Breast epithelium (tissue), 4 donors: ENCODE measurements around the gene HOXB7. TPM values are rescaled to one million over a fixed set of nuclear protein-coding genes. Genes with fewer than 3 reads are reported as not detected.

Source experiments
- DNase-seq, 2 donors: peaks; one replicate each; pipeline ENCODE4 v3.0.0-alpha.2; 2019; ENCODE audit warnings: low spot score in 2 of 2
- H3K27ac ChIP-seq, 2 donors: fragments of 200-600 bp; sonication (generic) in 1 of 2; one replicate each; pipeline ENCODE4 v1.5.1; 2016 to 2019; ENCODE audit warnings: mild to moderate bottlenecking in 1 of 2
- H3K27me3 ChIP-seq, 2 donors: fragments of 200-600 bp; sonication (generic) in 1 of 2; one replicate each; pipeline versions ENCODE4 v1.5.1 to v1.6.0; 2017 to 2019; ENCODE audit warnings: control low read depth in 1 of 2, mild to moderate bottlenecking in 1 of 2
- H3K36me3 ChIP-seq: fragments of 200-600 bp; one replicate; pipeline ENCODE4 v1.5.1; 2019
- H3K4me1 ChIP-seq, 2 donors: fragments of 200-600 bp; sonication (generic); one replicate each; pipeline ENCODE4 v1.5.1; 2016 to 2019; ENCODE audit warnings: control low read depth in 1 of 2
- H3K4me3 ChIP-seq, 3 donors: fragments of 200-600 bp; sonication (generic); 1 replicate in 2 of 3; 2 replicates in 1 of 3; pipeline ENCODE4 v1.5.1; 2016 to 2019; ENCODE audit warnings: mild to moderate bottlenecking in 3 of 3, moderate library complexity in 2 of 3
- H3K9me3 ChIP-seq, 2 donors: fragments of 200-600 bp; sonication (generic) in 1 of 2; one replicate each; pipeline ENCODE4 v1.5.1; 2016 to 2019; ENCODE audit warnings: control low read depth in 1 of 2
- POLR2A ChIP-seq: fragments of 450-650 bp; IDR thresholded peaks from one replicate; pipeline ENCODE4 v1.6.1; 2016; ENCODE audit warnings: antibody characterized with exemption, mild to moderate bottlenecking, moderate library complexity
- POLR2AphosphoS5 ChIP-seq, 3 donors: sonication (generic); formaldehyde crosslinking; IDR thresholded peaks; one replicate each; pipeline ENCODE4 v1.6.1; 2017; ENCODE audit warnings: antibody characterized with exemption in 3 of 3
- intact Hi-C: fragments of 100-400 bp; cut with DNase I; formaldehyde crosslinking; loops from one replicate; pipeline ENCODE4 v1.15.1; 2023; ENCODE audit warnings: low total_unique reads
- total RNA-seq, 3 donors: library from RNA; depleted of rRNA; stranded (reverse); fragments of >200 nt; gene quantifications; one replicate each; pipeline ENCODE4 v1.1.0, GENCODE V29; 2016
- TF ChIP-seq, protein P1 (sequence below), 3 donors: fragments of 450-650 bp; IDR thresholded peaks; one replicate each; pipeline ENCODE4 v1.5.1; 2016 to 2017; ENCODE audit warnings: antibody characterized with exemption in 3 of 3, mild to moderate bottlenecking in 3 of 3, moderate library complexity in 3 of 3

Gene HOXB7
- total RNA-seq, 3 donors from 2014 or later: 1.5 to 16.8 (median 4.3) TPM

DNA sequence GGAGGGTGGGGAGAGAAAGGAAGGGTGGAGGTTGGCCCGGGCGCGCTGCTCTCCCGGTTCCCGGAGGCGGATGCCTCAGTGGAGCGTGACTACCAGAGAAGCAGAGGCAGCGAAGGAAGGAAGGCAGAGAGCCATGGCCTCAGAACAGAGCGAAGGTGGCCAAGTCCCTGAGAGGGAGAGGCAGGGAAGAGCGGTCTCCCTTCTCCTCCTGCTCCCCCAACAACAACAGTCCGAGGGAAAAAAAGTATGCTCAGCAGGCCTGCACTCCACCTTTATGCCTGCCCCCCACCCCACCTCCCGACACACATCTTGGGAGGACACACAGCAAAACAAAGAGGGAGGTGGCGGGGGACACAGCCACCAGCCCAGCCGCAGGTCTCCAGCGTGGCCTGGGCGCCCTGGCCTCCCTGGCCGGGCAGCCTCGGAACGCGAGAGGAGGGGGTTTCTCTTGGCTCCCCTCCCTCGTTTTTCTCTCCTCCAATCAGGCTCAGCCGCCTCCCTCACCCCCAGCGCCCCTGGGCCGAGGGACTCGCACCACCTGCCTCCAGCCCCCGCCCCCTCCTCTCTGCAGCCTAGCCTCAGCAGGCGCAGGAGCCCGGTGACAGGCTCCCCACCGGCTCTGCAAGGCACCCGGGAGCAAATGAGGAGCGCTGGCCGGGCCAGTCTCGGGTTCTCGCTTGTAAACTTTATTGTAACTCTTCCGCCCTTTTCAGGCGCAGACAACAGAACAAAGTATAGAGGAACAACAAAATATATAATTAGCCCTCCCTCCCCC lies 1.1 kb upstream of the HOXB7 start:
- H3K9me3 ChIP-seq: no peaks in the 10 kb centered on the region
- no peak for DNase-seq
- peak overlapping the region; percentile 54 to 78 (median 68) for H3K4me3 ChIP-seq
- intact Hi-C loops: no loop called here
- H3K27ac ChIP-seq: peak overlapping the region in 1 of 2 donors; percentile 43
- H3K27me3 ChIP-seq: peaks cover 19 to 97% of the 10 kb centered on the region in 2 donors
- no peak for TF ChIP-seq POLR2A
- TF ChIP-seq POLR2AphosphoS5 (IDR thresholded peaks at IDR 0.05): no peak
- TF ChIP-seq, protein P1, sequence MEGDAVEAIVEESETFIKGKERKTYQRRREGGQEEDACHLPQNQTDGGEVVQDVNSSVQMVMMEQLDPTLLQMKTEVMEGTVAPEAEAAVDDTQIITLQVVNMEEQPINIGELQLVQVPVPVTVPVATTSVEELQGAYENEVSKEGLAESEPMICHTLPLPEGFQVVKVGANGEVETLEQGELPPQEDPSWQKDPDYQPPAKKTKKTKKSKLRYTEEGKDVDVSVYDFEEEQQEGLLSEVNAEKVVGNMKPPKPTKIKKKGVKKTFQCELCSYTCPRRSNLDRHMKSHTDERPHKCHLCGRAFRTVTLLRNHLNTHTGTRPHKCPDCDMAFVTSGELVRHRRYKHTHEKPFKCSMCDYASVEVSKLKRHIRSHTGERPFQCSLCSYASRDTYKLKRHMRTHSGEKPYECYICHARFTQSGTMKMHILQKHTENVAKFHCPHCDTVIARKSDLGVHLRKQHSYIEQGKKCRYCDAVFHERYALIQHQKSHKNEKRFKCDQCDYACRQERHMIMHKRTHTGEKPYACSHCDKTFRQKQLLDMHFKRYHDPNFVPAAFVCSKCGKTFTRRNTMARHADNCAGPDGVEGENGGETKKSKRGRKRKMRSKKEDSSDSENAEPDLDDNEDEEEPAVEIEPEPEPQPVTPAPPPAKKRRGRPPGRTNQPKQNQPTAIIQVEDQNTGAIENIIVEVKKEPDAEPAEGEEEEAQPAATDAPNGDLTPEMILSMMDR (IDR thresholded peaks at IDR 0.05): no peak
- H3K36me3 ChIP-seq: no peaks in the 10 kb centered on the region
- no peaks in the 10 kb centered on the region for H3K4me1 ChIP-seq

DNA sequence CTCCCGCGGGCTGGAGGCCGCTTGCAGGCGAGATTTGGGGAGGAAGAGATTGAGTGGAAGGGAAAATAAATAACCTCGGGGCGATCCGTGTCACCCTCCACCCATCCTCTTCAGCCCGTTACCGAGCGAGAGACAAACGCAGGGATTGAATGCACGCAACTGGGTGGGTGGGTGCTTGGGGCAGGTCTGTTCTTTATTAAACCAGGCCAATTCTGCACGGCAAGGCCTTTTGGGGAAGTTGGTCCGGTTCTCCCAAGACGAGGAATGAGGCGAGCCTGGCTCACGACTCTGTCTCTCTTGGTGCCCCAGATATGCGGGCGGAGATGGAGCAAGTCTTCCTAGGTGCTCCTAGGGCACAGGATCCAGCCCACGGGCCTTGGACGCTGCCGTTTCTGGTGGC lies 396 bp upstream of the HOXB7 start:
- no peaks in the 10 kb centered on the region for H3K36me3 ChIP-seq
- DNase-seq: no peak
- H3K9me3 ChIP-seq: no peaks in the 10 kb centered on the region
- no peaks in the 10 kb centered on the region for H3K4me1 ChIP-seq
- intact Hi-C loops: no loop called here
- no peak for TF ChIP-seq POLR2AphosphoS5 (IDR thresholded peaks at IDR 0.05)
- TF ChIP-seq, protein P1 (IDR thresholded peaks at IDR 0.05): no peak
- no peak for TF ChIP-seq POLR2A
- peak overlapping the region in 1 of 2 donors; percentile 81 for H3K27ac ChIP-seq
- H3K27me3 ChIP-seq: peaks cover 15 to 97% of the 10 kb centered on the region in 2 donors
- peak overlapping the region; percentile 54 to 78 (median 68) for H3K4me3 ChIP-seq

DNA sequence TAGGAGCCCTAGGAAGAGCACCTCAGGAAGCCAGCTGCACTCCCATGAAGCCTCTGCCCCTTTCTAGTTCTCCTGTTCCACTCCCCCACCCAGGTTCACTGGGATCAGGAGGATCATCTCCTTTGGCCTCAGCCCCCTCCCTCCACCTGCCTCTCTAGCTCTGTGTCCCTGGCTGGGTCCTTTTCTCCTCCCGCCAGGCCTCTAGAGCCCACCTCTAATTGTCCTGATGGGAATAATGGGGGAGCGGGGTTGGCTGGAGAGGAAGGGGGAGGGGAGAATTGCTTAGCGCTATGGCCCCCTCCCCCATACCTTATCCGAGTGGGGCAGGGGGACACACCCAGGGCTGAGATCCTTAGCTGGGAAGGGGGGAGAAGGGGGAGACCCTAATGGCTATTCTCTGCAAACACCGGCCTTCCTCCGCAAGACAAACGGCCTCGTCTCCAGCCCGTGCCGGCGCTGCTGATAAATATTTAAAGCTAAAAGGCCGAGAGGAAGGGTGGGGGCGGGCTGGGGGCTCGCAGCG lies 997 bp downstream of the HOXB7 start:
- Histone ChIP-seq H3K27ac (peak overlapping the region; percentile 45 to 81), H3K36me3 (no peaks in the 10 kb centered on the region), H3K4me3 (peak overlapping the region; percentile 54 to 78 (median 68)), H3K9me3 (no peaks in the 10 kb centered on the region), H3K4me1 (no peaks in the 10 kb centered on the region), H3K27me3 (peaks cover 16 to 97% of the 10 kb centered on the region in 2 donors)
- DNase-seq: no peak
- no peak for TF ChIP-seq POLR2A
- no peak for TF ChIP-seq POLR2AphosphoS5 (IDR thresholded peaks at IDR 0.05)
- TF ChIP-seq, protein P1 (IDR thresholded peaks at IDR 0.05): no peak
- intact Hi-C loops: no loop called here

DNA sequence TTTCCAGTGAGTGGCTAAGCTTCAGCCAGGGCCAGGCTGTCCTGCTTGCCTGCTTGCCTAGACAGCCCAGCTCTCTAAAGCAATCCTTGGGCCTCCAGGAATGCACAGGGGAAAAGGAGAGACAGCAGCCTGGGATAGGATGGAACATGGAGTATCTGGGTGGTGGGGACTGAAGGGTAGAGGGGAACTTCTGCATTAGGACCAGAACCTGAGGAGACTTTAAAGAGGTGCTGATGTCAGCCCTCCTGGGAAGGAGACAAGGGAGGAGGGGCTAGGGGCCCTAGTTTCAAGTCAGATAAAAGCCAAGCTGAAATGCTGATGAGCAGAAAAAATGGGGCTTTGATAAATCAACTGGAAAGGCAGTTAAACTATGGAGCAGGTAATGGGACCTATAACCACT lies 1.8 kb downstream of the HOXB7 start:
- Histone ChIP-seq H3K27ac (no peak overlapping the region), H3K4me3 (no peak overlapping the region), H3K36me3 (no peaks in the 10 kb centered on the region), H3K4me1 (no peaks in the 10 kb centered on the region), H3K27me3 (peaks cover 10 to 97% of the 10 kb centered on the region in 2 donors), H3K9me3 (no peaks in the 10 kb centered on the region)
- intact Hi-C loops: no loop called here
- TF ChIP-seq, protein P1 (IDR thresholded peaks at IDR 0.05): no peak
- TF ChIP-seq POLR2A (no peak), POLR2AphosphoS5 (IDR thresholded peaks at IDR 0.05) (no peak)
- DNase-seq: no peak

DNA sequence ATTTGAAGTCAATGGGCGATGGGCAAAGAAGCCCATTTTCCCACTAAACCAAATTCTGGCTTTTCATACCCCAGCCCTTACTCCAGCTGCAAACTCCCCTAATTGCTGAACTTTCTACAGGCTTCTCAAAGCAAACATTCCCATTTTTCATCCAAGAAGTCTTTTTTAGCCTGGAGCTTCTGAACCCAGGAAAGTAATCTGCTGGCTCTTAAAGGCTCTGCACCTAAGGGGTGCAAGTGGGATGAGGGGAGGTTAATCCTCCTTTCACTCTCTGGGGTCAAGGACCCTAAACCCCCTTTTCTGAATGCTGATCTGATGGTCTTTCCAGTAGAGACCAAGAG lies 2.4 kb downstream of the HOXB7 start:
- TF ChIP-seq POLR2AphosphoS5 (IDR thresholded peaks at IDR 0.05): no peak
- TF ChIP-seq, protein P1 (IDR thresholded peaks at IDR 0.05): no peak
- no peak for TF ChIP-seq POLR2A

More for the DNA sequence above, 2.4 kb downstream of the HOXB7 start:
- H3K4me1 ChIP-seq: no peaks in the 10 kb centered on the region
- peaks cover 10 to 97% of the 10 kb centered on the region in 2 donors for H3K27me3 ChIP-seq
- H3K27ac ChIP-seq: no peak overlapping the region
- no peak overlapping the region for H3K4me3 ChIP-seq
- intact Hi-C loops: loop anchor here (1.0 kb wide), 1 partner anchor 16 kb away; no protein-coding TSS in a partner anchor
- H3K36me3 ChIP-seq: no peaks in the 10 kb centered on the region
- no peak for DNase-seq
- H3K9me3 ChIP-seq: no peaks in the 10 kb centered on the region
